Ovary (tissue), 3 donors: ENCODE results near the gene LRRC8C.

ENCODE experiments used
- EP300 ChIP-seq: sonication (generic); formaldehyde crosslinking; IDR thresholded peaks from one replicate; pipeline ENCODE4 v1.6.1; 2017; ENCODE audit warnings: antibody characterized with exemption
- TF ChIP-seq, protein P1 (sequence below), 3 donors: fragments of 450-650 bp in 2 of 3; fragments of 200-600 bp in 1 of 3; IDR thresholded peaks; one replicate each; pipeline versions ENCODE4 v1.5.1 to v1.8.0; 2016 to 2022; ENCODE audit warnings: antibody characterized with exemption in 3 of 3, mild to moderate bottlenecking in 1 of 3
- donor health status: DM: no; HTN: no; CAD: no.

- TF ChIP-seq, protein P1, sequence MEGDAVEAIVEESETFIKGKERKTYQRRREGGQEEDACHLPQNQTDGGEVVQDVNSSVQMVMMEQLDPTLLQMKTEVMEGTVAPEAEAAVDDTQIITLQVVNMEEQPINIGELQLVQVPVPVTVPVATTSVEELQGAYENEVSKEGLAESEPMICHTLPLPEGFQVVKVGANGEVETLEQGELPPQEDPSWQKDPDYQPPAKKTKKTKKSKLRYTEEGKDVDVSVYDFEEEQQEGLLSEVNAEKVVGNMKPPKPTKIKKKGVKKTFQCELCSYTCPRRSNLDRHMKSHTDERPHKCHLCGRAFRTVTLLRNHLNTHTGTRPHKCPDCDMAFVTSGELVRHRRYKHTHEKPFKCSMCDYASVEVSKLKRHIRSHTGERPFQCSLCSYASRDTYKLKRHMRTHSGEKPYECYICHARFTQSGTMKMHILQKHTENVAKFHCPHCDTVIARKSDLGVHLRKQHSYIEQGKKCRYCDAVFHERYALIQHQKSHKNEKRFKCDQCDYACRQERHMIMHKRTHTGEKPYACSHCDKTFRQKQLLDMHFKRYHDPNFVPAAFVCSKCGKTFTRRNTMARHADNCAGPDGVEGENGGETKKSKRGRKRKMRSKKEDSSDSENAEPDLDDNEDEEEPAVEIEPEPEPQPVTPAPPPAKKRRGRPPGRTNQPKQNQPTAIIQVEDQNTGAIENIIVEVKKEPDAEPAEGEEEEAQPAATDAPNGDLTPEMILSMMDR (IDR thresholded peaks at IDR 0.05), result no peak
- TF ChIP-seq EP300, result no peak
Measured at GRCh38 chr1:89763649-89763986, 130.7 kb downstream of the LRRC8C start.
